GM19099 (cell line): ENCODE measurements around the gene OXT.

ENCODE experiments used
- POLR2A ChIP-seq: IDR thresholded peaks from 3 replicates; pipeline ENCODE4 v1.6.1; 2011; ENCODE audit warnings: low read depth; ENCODE audit not compliant: insufficient read length; ENCODE audit errors: extremely low read depth

Gene OXT

DNA sequence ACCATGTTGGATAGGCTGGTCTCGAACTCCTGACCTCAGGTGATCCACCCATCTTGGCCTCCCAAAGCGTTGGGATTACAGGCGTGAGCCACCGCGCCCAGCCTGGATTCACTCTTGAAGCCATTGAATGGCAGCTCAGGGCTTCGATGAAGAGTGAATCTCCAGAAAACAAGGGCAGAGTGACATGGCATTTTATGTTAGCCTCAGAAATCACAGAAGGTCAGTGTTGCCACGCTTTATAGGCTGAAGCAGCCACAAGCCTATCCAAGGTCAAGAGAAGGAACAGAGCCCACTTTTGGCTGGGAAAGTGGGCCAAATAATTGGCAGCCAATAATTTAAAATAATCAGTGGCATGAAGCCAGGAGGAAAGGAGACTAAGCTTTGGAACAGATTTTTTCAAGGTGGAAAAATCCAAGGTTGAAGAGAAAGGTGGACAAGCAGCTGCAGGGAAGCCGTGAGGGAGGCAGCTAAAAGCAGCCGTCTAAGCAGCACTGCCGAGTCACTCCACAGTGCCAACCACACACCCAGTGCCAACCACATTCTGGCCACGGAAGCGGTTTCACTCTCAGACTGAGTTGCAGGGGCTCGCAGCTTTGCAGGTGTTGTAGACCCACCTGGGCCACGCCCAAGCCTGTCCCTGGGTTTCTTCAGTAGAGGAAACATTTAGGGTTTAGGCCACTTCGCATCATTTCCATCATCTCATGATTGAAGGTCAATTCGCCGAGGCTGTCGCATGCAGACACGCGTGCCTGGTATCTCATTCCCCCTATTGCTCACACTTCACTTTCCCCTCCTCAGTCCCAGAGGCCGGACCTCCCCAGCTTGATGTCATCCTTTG lies 30.5 kb downstream of the OXT start:
- TF ChIP-seq POLR2A: no peak

DNA sequence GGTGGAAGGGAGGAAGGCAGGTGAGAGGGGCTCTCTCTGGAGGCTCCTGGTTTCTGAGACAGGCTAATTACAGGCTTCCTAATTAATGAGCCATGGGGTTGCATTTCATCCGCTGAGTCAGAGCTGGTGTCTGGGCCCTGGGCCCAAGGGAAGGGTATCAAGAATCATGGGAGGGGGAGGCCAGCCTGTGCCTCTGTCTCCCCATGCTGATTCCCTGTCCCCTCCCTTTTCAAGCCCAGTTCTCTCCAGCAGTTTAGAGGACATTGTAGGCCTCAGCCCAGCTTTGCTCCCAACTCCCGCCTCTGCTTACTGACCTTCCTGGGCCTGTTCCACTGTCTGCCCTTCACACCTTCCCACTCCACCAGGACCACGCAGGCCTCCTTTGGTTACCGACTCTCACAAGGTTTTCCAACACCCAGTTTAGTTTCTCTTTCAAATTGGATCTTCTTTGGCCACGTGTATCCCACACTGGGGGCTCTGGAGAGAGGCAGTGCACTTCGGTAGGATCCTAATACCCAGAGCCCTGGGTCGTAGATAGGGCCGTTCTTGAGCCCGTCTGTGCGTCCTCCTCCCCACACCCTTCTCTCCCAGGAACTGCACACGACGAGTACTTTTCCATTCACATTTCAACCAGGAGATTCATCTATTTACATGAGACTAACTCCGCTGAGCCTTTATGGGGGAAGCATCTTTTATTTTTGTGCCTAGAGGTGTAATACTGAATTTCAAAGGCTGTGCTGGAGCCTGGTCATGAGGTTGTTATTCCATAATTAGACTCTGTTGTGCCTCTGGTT lies 31.4 kb downstream of the OXT start:
- no peak for TF ChIP-seq POLR2A

DNA sequence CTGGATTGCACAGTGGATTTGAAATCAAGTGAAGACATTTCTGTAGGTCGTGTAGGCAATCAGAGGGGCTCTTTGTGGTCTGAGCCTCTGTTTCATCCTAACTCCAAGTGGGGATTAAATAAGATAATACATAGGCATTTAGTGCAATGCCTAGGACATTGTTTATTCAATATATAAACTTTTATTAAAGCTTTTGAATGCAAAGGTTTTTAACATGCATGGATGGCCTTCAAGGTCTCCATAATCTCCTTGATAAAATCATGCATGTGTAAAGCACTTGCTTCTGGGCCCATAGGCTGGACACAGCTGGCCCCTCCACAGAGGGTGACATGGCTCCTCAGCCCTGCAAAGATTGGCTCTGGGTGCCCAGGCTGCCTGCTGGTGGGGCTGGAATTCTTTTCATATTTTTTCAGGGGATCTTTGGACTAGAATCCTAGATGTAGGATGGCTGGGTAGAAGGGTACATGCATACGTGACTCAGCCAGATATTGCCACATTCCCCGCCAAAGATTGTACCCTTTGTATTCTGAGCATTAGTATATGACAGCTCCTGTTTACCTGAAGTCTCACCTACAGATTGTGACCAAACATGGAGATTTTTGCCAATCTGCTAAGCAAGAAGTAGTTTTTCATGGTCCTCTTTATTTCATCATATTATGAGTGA lies 32.1 kb downstream of the OXT start:
- no peak for TF ChIP-seq POLR2A

DNA sequence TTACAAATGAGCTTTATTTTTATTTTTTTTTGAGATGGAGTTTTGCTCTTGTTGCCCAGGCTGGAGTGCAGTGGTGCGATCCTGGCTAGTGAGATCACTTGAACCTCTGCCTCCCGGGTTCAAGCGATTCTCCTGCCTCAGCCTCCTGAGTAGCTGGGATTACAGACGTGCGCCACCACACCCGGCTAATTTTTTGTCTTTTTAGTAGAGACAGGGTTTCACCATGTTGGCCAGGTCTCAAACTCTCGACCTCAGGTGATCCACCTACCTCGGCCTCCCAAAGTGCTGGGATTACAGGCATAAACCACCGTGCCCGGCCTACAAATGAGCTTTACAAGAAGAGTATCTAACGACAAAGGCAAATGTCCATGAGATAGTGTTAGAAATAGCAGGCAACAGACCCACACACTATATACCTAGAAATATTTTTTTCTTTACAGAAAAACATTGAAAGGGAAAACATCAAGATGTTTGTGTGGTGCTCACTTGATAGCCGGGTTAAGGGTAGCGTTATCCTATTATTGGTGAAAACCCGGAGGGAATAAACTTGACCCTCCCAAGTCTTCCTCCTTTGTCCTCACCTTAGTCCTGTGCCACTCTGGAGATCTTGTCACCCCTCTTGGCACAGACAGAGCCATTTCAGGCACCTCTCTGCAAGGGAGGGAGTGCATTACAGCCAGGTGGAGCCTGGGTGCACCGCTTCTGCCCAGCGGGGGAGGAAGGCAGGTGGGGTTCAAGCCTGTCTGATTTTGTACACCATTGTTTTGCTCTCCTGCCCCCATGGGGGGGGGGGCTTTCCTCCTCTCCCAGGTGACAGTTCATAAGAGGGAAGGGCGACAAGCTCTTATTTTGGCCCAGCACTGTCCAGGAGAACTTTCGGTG lies 34.1 kb downstream of the OXT start:
- no peak for TF ChIP-seq POLR2A

DNA sequence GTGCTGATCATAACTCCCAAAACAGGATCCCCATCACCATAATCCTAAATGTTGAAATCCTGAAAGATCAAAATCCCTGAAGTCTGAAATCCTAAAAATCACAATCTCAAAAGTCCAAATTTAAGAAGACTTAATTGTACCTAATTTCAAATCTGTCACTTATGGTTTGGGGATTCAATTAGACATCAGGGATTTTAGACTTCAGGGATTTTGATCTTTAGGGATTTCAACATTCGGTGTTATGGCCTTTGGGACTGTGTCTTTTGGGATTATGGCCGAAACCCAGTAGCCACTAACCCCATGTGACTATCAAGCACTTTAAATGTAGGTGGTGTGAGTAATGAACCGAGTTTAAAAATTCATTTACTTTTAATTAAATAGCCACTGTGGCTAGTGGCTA lies 34.8 kb downstream of the OXT start:
- no peak for TF ChIP-seq POLR2A

DNA sequence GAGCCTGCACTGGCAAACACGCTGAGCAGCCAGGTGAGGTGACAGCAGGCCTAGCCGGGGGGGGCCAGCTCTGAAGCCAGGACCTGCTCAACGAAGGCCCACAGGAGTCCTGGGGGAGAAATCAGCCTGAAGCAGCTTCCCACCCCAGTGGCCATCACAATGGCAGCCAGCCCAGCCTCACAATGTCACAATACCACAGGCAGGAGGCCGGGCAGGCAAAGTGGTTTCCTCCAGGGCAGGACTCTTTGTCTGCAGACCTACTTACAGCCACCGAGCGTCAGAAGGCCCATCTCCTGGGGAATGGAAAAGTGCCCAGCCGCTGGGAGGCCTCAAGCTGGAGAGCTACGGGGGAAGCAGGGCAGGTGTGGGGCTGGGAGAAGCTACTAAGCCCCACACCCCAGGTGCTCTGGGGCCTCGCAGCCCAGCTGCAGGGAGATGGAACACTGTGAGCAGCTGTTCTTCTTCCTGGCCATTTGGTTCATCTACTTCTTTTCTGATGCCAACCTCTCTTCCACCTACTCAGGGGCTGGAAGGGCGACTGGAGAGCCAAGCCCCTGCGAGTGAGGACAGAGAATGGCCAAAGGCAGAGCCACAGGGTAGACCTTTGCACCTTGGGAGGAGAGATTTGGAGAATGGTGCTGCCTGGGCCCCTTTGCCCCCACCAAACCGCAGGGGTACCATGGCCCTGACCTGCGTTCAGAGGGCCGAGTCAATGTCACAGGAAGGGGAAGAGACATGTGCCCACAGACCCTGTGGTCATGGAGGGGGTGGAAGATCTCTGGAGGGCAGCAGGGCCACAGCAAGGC lies 35.4 kb downstream of the OXT start:
- TF ChIP-seq POLR2A: no peak

DNA sequence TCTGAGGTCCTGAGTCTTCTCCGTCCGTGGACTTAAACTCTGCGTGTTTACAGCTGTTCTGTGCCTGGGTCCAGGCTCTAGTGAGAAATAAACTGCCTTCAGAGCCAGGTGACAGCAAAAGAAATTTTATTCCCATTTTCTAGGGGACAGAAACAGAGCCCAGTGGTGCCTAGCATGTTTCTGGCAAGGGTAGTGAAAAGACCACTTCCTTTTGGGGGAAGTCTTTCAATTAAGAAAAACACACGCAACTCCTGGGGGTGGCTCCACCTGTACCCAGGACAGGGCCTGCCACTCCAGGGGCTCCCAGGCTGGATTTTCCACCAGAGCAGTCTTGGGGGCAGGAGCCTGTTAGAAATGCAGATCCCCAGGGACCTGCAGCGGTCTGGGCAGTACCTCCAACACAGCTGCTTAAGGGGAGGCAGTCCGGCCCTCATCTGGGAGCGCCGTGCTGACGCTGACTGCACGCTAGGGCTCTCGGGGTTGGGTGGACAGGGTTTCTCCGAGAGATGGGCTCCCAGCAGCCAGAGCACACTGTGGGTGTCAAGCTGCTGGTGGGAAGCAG lies 36.1 kb downstream of the OXT start:
- TF ChIP-seq POLR2A: no peak

DNA sequence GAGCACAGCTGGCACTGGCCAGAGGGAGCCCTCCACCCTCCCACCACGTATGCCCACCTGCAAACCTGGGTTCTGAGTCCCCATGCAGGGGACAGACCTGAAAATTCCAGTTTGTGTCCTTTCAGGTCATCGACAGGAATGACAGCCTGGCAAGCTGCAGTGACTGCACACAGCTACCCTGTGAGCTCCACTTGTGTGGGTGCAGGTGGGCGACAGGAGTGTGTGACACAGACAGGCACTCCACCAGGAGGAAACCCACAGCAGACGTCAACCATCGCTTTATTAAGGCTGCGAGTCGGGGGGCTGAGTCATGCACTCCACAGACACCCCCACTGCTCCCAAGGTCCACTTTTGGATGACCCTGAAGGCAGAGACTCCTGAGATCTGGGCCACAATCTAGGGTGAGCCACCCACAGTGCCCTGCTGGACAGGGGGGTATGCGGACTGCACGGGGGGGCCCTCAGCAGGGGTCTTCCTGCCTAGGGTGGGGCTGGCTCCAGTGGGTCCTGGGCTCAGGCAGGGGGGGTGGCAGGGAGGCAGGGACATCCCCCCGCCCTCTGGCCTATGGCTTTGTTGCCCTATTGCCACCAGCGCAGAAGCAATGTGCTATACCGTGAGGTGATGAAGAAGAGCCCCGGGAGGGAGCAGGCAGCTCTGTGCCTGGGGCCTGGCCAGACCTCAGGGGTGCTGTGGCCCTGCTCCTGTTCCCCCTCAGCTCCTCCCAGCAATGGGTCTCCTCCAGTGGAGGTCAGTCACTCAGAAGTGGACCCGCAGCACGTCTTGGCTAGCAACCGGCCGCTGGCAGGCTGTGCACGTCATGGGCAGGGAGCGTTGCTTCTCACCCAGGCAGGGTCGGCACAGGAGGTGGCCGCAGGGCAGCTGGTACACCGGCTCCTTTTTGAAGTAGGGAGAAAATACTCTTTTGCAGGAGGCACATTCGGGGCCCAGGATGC lies 38.2 kb downstream of the OXT start:
- TF ChIP-seq POLR2A: no peak

DNA sequence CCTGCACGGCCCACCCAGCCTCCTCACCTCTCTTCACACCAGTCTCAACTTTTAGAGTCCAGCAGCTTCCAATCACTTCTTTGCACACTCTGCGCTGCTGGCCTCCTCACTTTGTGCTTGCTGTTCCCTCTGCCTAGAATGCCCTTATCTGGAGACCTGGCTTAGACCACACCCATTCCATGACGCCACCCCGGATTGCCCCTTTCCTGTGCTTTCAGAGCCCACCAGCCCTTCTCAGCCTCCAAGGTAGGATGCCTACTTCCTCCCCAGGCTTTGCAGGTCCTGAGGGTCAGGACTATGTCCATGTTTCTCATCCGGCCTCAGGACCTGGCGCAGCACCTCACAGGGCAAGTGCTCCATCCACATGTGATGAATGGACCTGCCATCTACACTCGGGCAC lies 40.1 kb downstream of the OXT start:
- no peak for TF ChIP-seq POLR2A

DNA sequence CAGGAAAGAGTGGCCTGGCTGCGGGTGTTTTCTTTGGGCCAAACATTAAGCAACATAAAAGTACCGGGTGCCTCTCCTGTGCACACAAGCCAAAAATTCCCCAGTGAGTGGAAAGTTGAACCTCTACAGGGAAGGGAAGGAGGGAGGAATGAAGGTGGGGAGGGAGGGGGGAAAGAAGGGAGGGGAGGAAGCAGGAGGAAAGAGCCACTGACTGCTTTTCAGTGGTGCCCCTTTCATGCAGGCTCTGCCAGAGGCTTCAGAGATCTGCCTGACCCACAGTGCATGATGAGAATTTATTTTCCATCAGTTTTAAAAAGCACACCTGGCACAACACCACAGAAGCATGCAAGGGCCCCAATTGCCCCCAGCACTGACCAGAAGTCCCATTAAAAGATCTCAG lies 40.6 kb downstream of the OXT start:
- no peak for TF ChIP-seq POLR2A

DNA sequence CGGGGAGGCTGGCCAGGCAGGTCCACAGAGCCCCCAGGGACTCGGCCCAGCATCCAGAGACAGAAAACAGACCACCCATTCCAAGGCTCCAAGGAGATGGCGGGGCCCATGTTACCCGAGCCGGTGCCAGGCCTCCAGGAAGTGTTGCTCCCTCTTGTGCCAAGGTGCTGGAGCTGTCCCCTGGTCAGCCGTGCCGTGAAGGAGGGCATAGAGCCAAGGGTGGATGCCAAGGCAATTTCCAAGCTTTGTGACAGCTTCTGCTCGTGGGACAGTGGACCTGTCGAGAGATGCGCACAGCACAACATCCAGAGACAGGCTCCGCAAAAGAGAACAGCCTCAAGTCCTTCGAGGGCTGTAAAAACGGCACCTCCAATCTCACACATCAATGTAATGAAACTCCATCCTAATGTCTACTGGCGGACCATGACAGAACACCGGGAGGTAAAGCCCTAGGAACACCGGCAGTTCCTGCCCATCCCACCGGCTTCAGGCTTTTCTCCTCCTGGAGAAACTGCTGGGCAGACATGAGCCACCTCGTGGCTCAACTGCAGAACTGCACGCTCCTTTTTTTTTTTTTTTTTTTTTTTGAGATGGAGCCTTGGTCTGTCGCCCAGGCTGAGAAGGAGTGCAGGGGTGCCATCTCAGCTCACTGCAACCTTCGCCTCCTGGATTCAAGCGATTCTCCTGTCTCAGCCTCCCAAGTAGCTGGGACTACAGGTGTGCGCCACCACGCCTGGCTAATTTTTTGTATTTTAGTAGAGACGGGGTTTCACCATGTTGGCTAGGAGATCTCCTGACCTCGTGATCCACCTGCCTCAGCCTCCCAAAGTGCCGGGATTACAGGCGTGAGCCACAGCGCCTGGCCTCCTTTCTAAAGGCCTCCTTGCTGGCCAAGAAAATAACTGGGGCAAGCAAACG lies 44.0 kb downstream of the OXT start:
- no peak for TF ChIP-seq POLR2A
